ENCODE data around the gene DCXR.

DNA sequence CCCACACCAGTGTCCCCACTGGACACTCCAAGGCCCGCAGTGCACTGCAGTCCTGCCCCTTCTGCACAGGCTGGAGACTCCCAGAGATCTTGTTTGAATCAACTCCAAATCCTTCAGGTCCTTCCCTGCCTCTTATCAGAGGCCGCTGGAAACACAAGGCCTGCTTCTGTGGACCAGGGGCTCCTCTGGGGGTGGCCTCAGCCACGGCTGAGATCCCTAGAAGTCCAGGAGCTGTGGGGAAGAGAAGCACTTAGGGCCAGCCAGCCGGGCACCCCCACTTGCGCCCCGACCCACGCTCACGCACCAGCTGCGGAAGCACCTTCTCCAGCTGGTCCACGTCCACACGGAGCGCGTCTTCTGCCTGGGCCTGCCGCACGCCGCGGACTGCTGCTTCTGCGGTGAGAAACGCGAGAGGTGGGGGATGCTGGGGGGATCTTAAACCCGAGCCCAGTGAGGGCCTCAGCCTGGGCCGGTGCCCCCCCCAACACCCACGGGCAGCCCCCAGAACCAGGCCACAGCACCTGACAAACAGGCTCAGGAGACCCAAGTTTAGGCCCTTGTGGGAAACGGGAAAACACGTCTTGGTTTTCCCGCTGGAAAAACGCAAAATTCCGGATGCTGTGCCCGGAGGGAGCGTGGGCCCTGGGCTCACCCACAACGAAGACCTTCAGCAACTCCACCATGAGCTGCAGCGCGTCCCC lies 18.4 kb downstream of the DCXR start:
- TF ChIP-seq, protein P1, sequence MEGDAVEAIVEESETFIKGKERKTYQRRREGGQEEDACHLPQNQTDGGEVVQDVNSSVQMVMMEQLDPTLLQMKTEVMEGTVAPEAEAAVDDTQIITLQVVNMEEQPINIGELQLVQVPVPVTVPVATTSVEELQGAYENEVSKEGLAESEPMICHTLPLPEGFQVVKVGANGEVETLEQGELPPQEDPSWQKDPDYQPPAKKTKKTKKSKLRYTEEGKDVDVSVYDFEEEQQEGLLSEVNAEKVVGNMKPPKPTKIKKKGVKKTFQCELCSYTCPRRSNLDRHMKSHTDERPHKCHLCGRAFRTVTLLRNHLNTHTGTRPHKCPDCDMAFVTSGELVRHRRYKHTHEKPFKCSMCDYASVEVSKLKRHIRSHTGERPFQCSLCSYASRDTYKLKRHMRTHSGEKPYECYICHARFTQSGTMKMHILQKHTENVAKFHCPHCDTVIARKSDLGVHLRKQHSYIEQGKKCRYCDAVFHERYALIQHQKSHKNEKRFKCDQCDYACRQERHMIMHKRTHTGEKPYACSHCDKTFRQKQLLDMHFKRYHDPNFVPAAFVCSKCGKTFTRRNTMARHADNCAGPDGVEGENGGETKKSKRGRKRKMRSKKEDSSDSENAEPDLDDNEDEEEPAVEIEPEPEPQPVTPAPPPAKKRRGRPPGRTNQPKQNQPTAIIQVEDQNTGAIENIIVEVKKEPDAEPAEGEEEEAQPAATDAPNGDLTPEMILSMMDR (IDR thresholded peaks at IDR 0.05; ENCODE audit: low read length), result no peak
- no peak for TF ChIP-seq EZH2 (IDR thresholded peaks at IDR 0.05; ENCODE audit: borderline replicate concordance, low read length)

Data from OCI-LY1 (cell line).